GM21737 (cell line): ENCODE measurements around the gene MAPK8.

Experiments used
- ATAC-seq: cut with Tn5 transposase; IDR thresholded peaks from one replicate; pipeline ENCODE4 v1.9.1; 2021; ENCODE audit warnings: mild to moderate bottlenecking, moderate library complexity; ENCODE audit not compliant: unreplicated experiment

Gene MAPK8

GRCh38 chr10:48472501-48473069 is 166.1 kb downstream of the MAPK8 start:
- ATAC-seq: no peak

GRCh38 chr10:48473704-48474103 is 167.2 kb downstream of the MAPK8 start:
- no peak for ATAC-seq

- no peak for ATAC-seq
Observed at GRCh38 chr10:48474765-48475365, 168.4 kb downstream of the MAPK8 start.

GRCh38 chr10:48475943-48476278 is 169.4 kb downstream of the MAPK8 start:
- no peak for ATAC-seq

- no peak for ATAC-seq
Observed at GRCh38 chr10:48476279-48476982, 170.0 kb downstream of the MAPK8 start.

- no peak for ATAC-seq
Observed at GRCh38 chr10:48477141-48477540, 170.7 kb downstream of the MAPK8 start.

- ATAC-seq: no peak
Observed at GRCh38 chr10:48477616-48478015, 171.1 kb downstream of the MAPK8 start.

- ATAC-seq: no peak
Observed at GRCh38 chr10:48478469-48478868, 172.0 kb downstream of the MAPK8 start.

- no peak for ATAC-seq
Observed at GRCh38 chr10:48478980-48479811, 172.7 kb downstream of the MAPK8 start.

GRCh38 chr10:48480397-48481374 is 174.2 kb downstream of the MAPK8 start:
- ATAC-seq: no peak

- no peak for ATAC-seq
Observed at GRCh38 chr10:48481385-48481784, 174.9 kb downstream of the MAPK8 start.

GRCh38 chr10:48482207-48482606 is 175.7 kb downstream of the MAPK8 start:
- no peak for ATAC-seq

- ATAC-seq: no peak
Observed at GRCh38 chr10:48484911-48485310, 178.4 kb downstream of the MAPK8 start.

- no peak for ATAC-seq
Observed at GRCh38 chr10:48485711-48486110, 179.2 kb downstream of the MAPK8 start.

- ATAC-seq: no peak
Observed at GRCh38 chr10:48487244-48487643, 180.8 kb downstream of the MAPK8 start.
